Retinal pigment epithelial cell (primary cell): ENCODE data around the gene F10.
"Not testable (repeated sequence)": the region's sequence is repeated elsewhere in the genome, so short reads cannot be mapped to it uniquely, and the experiment has no call there.

Experiments
- DNase-seq: peaks from one replicate; pipeline ENCODE4 v3.0.0-alpha.2; 2010; ENCODE audit warnings: low read depth
- H3K4me3 ChIP-seq: 2 replicates; pipeline ENCODE4 v1.5.1; 2011; ENCODE audit warnings: mild to moderate bottlenecking, low read length, control low read depth, moderate library complexity
- TF ChIP-seq, protein P1 (sequence below): conservative IDR thresholded peaks from 2 replicates; pipeline ENCODE4 v1.5.1; 2011; ENCODE audit warnings: low read depth, low read length, control low read depth, inconsistent platforms

F10 gene

DNA sequence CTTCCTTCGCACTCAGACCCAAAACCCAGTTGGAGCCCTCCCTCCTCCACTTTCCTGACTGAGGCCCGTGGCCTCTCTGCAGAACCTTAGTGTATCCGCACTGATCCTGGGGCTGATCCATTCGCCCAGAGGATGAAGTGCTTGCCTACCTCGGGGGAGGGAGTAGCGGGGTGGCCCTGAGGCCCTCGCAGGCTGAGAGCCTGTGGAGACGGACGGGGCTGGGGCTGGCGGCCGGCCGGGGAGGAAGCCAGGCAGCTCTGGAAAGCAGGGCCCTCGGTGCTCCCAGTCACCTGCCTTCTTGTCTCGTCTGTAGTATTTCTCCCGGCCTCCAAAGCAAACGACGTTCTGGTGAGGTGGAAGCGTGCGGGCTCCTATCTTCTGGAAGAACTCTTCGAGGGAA is 37.1 kb downstream of the F10 start:
- DNase-seq: no peak
- no peak overlapping the region for H3K4me3 ChIP-seq
- TF ChIP-seq, protein P1, sequence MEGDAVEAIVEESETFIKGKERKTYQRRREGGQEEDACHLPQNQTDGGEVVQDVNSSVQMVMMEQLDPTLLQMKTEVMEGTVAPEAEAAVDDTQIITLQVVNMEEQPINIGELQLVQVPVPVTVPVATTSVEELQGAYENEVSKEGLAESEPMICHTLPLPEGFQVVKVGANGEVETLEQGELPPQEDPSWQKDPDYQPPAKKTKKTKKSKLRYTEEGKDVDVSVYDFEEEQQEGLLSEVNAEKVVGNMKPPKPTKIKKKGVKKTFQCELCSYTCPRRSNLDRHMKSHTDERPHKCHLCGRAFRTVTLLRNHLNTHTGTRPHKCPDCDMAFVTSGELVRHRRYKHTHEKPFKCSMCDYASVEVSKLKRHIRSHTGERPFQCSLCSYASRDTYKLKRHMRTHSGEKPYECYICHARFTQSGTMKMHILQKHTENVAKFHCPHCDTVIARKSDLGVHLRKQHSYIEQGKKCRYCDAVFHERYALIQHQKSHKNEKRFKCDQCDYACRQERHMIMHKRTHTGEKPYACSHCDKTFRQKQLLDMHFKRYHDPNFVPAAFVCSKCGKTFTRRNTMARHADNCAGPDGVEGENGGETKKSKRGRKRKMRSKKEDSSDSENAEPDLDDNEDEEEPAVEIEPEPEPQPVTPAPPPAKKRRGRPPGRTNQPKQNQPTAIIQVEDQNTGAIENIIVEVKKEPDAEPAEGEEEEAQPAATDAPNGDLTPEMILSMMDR: no peak

- TF ChIP-seq, protein P1: no peak
- H3K4me3 ChIP-seq: no peak overlapping the region
- DNase-seq: no peak
These were observed 38.4 kb downstream of the F10 start for GRCh38 chr13:113160983-113161382.

GRCh38 chr13:113161433-113161832 is 38.8 kb downstream of the F10 start:
- TF ChIP-seq, protein P1: no peak
- H3K4me3 ChIP-seq: no peak overlapping the region
- no peak for DNase-seq

DNA sequence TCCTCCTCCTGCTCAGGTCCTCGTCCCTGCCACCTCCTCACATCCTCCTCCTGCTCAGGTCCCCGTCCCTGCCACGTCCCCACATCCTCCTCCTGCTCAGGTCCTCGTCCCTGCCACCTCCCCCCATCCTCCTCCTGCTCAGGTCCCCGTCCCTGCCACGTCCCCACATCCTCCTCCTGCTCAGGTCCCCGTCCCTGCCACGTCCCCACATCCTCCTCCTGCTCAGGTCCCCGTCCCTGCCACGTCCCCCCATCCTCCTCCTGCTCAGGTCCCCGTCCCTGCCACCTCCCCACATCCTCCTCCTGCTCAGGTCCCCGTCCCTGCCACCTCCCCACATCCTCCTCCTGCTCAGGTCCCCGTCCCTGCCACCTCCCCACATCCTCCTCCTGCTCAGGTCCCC is 39.4 kb downstream of the F10 start:
- DNase-seq, H3K4me3 ChIP-seq: not testable (repeated sequence)

DNA sequence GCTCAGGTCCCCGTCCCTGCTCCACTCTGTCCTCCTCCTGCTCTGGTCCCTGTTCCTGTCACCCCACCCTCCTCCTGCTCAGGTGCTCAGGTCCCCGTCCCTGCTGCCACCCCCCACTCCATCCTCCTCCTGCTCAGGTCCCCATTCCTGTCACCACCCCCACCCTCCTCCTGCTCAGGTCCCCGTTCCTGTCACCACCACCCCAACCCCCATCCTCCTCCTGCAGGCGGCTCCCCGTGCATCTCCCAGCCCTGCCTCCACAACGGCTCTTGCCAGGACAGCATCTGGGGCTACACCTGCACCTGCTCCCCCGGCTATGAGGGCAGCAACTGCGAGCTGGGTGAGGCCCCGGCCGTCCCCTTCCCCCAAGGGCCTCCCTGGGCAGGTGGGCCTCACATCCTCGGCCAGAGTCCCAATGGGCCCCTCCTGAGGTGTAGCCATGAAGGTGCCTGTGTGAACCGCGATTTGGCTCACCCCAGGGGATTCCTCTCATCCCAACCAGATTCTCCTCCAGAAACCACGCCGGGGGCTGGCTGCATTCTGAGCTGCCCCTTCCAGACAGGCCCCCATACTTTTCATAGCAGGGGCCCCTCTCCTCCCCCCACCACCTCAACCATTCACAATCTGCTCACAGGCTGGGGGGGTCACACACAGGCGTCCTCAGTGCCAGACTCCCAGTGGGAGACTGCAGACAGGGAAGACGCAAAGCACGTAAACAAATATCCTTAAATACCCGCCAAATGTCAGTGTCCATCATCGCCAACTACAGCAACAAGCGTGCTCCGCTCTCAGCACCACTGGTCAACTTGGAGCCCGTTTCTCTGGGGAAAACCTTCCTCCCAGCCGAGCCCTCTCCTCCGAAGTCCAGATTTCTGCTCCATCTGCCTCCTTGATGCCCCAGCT is 40.4 kb downstream of the F10 start:
- TF ChIP-seq, protein P1: no peak
- no peak for DNase-seq

DNA sequence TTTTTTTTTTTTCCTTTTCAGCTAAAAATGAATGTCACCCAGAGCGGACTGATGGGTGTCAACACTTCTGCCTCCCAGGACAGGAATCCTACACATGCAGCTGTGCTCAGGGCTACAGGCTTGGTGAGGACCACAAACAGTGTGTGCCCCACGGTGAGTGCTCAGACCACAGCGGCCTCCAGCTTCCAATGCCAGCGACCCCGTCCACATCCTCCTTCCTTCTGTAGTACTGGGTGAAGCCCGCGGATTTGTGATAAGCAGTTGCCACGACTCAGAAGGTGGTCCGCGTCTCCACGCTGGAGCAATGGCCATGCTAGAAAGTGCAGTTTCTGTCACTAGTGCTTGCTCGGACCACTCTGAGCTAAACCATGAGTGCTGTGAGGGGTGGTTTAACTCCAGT is 41.9 kb downstream of the F10 start:
- no peak overlapping the region for H3K4me3 ChIP-seq
- TF ChIP-seq, protein P1: no peak
- DNase-seq: no peak

More for the DNA sequence above, 40.4 kb downstream of the F10 start:
- no peak overlapping the region for H3K4me3 ChIP-seq

DNA sequence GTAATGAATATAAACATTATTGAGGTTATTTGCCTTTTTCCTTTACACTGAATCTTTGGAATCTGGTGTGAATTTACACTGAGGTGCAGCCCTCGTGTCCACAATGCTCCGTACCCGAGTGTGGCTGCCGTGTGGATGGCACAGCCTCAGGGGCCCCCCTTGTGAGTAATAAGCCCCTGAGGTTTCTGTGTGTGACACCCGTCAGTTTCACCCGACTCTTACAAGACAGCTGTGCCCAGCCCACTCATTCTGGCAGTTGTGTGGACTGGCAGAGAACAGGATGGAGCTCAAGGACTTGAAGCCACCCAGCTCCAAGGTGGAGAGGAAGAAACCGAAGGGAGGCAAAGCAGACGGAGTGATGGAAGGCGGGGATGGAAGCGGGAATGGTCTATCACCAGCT is 43.7 kb downstream of the F10 start:
- TF ChIP-seq, protein P1: no peak
- no peak for DNase-seq
- H3K4me3 ChIP-seq: no peak overlapping the region
